Nephron progenitor cell (in vitro differentiated cells): ENCODE results near the gene BID.

ENCODE experiments used
- DNase-seq: peaks from one replicate; pipeline ENCODE4 v3.0.0; 2021
- H3K27ac Mint-ChIP-seq: 2 replicates; pipeline ENCODE4 v1.8.0; 2021; ENCODE audit warnings: mild to moderate bottlenecking, moderate library complexity, mixed read lengths
- H3K27me3 Mint-ChIP-seq: 2 replicates; pipeline ENCODE4 v1.8.0; 2021; ENCODE audit warnings: mild to moderate bottlenecking, low read depth, mixed read lengths; ENCODE audit not compliant: poor library complexity
- H3K36me3 Mint-ChIP-seq: 2 replicates; pipeline ENCODE4 v1.8.0; 2021; ENCODE audit warnings: low read depth, mixed read lengths
- H3K4me1 Mint-ChIP-seq: 2 replicates; pipeline ENCODE4 v1.8.0; 2021; ENCODE audit warnings: mixed read lengths
- H3K4me3 Mint-ChIP-seq: 2 replicates; pipeline ENCODE4 v1.8.0; 2021; ENCODE audit warnings: mild to moderate bottlenecking, moderate library complexity, mixed read lengths
- H3K9me3 Mint-ChIP-seq: 2 replicates; pipeline ENCODE4 v1.8.0; 2021; ENCODE audit warnings: mild to moderate bottlenecking, moderate library complexity, mixed read lengths
- TF ChIP-seq, protein P1 (sequence below): fragments of 200-600 bp; sonication (generic); IDR thresholded peaks from 2 replicates; pipeline ENCODE4 v1.5.0; 2021; ENCODE audit warnings: antibody characterized with exemption

The BID gene

DNA sequence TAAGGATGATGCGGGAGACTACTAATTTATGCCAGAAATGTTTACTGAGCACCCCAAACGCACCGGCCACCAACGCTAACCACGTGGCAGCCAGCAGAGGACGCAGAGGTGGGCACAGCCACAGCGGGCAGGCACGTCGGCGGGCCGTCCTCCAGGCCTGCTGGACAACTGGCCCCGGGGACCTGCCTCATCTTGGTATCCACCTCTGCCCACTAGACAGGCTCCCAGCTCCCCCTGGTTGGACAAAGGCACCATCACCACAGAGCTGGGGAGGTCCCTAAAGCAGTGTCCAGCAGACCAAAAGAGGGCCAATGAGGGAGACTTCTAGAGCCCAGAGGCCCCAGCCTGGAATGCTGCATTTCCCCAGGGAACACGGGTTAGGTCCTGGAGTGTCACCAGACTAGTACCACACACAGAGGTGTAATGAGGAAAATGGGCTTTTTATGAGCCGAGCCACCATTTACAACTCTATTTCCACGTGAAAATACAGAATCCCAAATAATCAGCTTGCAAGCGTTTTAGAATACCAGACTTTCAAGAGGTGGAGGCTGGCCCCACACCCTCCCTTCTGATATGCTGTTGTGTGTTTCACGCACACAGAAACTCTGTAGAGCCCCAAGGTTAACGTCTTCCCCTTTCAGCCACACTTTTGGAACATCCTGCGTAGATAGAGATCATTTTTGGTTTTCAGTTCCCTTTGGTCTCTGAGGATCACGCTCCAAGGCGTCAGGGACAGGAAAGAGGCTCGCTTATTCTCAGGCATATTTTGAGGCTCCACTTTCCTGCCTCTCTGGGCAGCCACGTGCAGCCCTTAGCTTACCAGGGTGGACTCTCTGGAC is 23.7 kb upstream of the BID start:
- no peaks in the 10 kb centered on the region for H3K9me3 Mint-ChIP-seq
- no peak overlapping the region for H3K4me3 Mint-ChIP-seq
- DNase-seq: no peak
- H3K27ac Mint-ChIP-seq: peak overlapping the region; percentile 48
- TF ChIP-seq, protein P1, sequence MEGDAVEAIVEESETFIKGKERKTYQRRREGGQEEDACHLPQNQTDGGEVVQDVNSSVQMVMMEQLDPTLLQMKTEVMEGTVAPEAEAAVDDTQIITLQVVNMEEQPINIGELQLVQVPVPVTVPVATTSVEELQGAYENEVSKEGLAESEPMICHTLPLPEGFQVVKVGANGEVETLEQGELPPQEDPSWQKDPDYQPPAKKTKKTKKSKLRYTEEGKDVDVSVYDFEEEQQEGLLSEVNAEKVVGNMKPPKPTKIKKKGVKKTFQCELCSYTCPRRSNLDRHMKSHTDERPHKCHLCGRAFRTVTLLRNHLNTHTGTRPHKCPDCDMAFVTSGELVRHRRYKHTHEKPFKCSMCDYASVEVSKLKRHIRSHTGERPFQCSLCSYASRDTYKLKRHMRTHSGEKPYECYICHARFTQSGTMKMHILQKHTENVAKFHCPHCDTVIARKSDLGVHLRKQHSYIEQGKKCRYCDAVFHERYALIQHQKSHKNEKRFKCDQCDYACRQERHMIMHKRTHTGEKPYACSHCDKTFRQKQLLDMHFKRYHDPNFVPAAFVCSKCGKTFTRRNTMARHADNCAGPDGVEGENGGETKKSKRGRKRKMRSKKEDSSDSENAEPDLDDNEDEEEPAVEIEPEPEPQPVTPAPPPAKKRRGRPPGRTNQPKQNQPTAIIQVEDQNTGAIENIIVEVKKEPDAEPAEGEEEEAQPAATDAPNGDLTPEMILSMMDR: no peak
- peaks cover 3% of the 10 kb centered on the region for H3K27me3 Mint-ChIP-seq
- H3K36me3 Mint-ChIP-seq: no peaks in the 10 kb centered on the region
- H3K4me1 Mint-ChIP-seq: peaks cover 69% of the 10 kb centered on the region

DNA sequence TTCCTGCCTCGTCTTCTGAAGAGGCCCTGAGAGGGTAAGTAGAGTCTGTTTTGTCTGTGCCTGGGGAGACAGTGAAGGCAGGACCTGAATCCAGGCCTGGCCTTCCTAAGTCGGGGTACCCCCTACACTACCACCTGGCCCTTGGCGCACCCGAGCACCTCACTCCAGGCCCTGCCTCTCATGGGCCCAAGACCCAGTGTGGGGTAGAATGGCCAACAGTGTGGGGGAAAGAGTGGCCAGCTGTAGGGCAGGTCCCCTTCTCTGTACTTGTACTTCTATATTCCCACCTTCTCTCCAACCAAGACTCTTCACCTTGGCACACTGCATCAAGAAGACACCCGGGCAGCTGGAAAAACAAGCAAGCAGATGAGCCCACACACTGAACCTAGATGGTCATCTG is 22.4 kb upstream of the BID start:
- DNase-seq: no peak
- Mint-ChIP-seq H3K36me3 (no peaks in the 10 kb centered on the region), H3K9me3 (no peaks in the 10 kb centered on the region), H3K4me1 (peaks cover 72% of the 10 kb centered on the region), H3K27ac (no peak overlapping the region), H3K4me3 (no peak overlapping the region), H3K27me3 (no peaks in the 10 kb centered on the region)
- TF ChIP-seq, protein P1: no peak

DNA sequence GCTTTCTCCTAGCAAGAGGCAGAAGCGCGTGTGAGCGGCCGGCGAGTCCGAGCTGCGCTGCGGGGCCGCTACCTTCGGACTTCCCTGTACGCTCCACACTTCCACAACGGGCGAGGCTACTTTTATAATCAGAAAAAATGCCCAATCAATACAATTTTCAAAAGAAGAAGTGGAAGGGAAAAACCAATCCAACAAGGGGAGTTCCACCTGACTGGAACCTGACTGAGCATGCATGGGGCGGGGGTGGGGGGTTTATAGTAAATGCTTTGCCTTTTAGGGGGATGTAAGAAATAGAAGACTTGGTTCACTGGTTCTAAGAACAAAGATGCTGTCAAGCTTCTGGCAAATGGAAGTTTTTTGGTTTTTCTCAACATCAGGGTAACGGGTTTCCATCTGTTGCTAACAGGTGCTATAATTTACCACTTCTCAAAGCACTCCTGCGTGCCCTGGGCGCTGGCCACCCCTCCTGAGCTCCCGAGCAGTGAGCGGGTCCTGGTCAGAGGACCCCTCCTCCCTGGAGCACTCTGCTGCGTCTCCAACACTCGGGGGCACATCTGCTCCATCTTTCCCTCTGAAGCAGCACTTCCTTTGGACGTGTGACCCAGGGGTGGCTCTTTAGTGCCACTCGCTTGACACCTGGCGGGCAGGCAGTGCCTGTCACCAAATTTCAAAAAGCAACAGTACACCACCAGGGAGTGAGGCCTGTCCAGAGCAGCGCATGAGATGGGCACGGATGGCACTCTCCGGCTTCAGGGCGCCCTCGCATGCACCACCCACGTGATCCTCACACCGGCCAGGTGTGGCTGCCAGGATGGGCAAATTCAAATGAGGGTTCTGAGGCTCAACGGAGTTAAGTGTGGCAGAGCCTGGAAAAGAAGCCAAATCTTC is 21.6 kb upstream of the BID start:
- Mint-ChIP-seq H3K9me3 (no peaks in the 10 kb centered on the region), H3K36me3 (no peaks in the 10 kb centered on the region), H3K27ac (peak overlapping the region; percentile 78), H3K4me1 (peaks cover 77% of the 10 kb centered on the region), H3K4me3 (peak overlapping the region; percentile 29), H3K27me3 (no peaks in the 10 kb centered on the region)
- DNase-seq: no peak
- TF ChIP-seq, protein P1: no peak

DNA sequence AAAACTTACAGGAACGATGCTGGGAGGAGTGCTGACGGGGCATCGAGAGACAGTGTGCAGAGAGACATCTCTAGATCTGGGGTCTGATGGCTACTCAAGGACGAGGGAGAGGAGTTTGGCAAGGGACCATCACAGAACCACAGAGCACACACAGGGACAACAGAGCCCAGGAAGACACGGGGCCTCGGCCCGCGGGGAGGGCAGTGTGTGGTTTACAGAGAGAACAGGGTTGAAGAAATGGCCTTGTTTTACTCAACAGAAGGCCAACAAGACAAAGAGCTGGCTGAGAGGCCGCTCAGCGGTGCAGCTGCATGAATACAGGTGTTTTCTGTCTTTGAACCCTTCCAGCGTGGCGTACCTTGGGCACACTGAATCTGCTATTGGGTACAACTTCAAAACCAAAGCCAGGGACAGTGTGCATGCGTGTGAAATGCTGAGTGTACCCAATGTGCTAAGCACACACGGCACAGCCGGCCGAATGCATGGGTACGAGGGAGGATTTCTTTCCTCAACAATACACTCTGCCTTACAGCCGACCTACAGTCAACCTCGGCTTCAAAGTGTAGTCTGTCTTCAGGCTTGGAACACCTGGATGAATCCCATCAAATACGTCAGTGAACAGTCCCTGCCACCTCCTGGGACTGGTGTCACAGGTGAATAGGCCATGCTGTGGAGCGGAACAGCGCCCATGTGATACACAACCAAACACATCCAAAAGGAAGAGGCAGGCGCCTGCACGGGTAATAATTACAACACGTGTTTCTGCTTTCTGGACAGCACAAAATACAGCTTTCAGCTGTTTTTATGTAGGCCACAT is 20.7 kb upstream of the BID start:
- no peaks in the 10 kb centered on the region for H3K36me3 Mint-ChIP-seq
- no peak for DNase-seq
- no peaks in the 10 kb centered on the region for H3K27me3 Mint-ChIP-seq
- H3K9me3 Mint-ChIP-seq: no peaks in the 10 kb centered on the region
- H3K4me3 Mint-ChIP-seq: peak overlapping the region; percentile 29
- H3K4me1 Mint-ChIP-seq: peaks cover 67% of the 10 kb centered on the region
- TF ChIP-seq, protein P1: no peak
- peak overlapping the region; percentile 92 for H3K27ac Mint-ChIP-seq

DNA sequence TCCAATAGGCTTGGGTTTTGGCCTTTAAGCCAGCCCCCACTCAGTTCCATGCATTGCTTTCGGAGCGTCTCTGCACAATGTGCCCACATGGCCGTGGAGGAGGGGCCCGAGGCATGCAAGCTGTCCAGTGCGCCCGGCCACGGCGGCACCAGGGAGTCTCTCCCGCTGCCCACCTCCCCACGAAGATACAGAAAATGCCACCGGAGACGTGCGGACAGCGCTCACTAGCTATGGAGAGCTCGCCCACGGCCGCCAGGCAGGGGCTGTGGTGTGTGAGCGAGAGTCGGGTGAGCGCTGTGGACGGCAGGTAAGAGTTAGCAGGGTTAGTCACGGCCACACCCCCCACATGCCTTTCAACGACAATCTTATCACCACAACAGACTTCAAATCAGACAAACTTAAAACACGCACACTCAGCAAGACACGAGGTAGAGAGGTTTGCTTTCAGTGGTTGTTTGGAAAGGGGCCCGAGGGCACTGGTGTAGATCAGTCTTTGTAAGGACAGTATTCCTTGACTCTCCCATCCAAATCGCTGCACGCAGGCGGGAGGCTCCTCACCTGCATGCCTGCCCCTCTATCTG is 18.7 kb upstream of the BID start:
- DNase-seq: no peak
- H3K27me3 Mint-ChIP-seq: no peaks in the 10 kb centered on the region
- H3K9me3 Mint-ChIP-seq: no peaks in the 10 kb centered on the region
- H3K4me1 Mint-ChIP-seq: peaks cover 57% of the 10 kb centered on the region
- H3K4me3 Mint-ChIP-seq: no peak overlapping the region
- H3K27ac Mint-ChIP-seq: no peak overlapping the region
- TF ChIP-seq, protein P1: no peak
- no peaks in the 10 kb centered on the region for H3K36me3 Mint-ChIP-seq
